Aorta (tissue), 5 donors: ENCODE data around the gene SARNP. TPM values are rescaled to one million over a fixed set of nuclear protein-coding genes. Genes with fewer than 3 reads are reported as not detected.

Source experiments
- ATAC-seq: fragments of 200-7000 bp; cut with Tn5 transposase; one replicate; pipeline ENCODE4 v1.9.1; 2022; ENCODE audit warnings: moderate library complexity; ENCODE audit not compliant: low FRiP score
- DNase-seq, 2 donors: peaks; one replicate each; pipeline ENCODE4 v3.0.0-alpha.2; 2020
- H3K27ac ChIP-seq, 2 donors: one replicate each; pipeline ENCODE4 v1.5.1; 2013; ENCODE audit warnings: low read length in 2 of 2, mild to moderate bottlenecking in 2 of 2, moderate library complexity in 2 of 2, control low read depth in 1 of 2, inconsistent platforms in 1 of 2, low read depth in 1 of 2
- H3K27me3 ChIP-seq, 2 donors: one replicate each; pipeline ENCODE4 v1.6.1; 2013; ENCODE audit warnings: control low read depth in 1 of 2, low read length in 1 of 2, mild to moderate bottlenecking in 1 of 2, moderate library complexity in 1 of 2; ENCODE audit not compliant: insufficient read depth in 2 of 2, control insufficient read depth in 1 of 2
- H3K36me3 ChIP-seq, 2 donors: one replicate each; pipeline ENCODE4 v1.6.1; 2013; ENCODE audit warnings: control low read depth in 1 of 2, low read length in 1 of 2, mild to moderate bottlenecking in 1 of 2; ENCODE audit not compliant: insufficient read depth in 2 of 2, control insufficient read depth in 1 of 2
- H3K4me1 ChIP-seq, 2 donors: one replicate each; pipeline ENCODE4 v1.6.1; 2013; ENCODE audit warnings: low read length in 2 of 2, control low read depth in 1 of 2, mild to moderate bottlenecking in 1 of 2, moderate library complexity in 1 of 2; ENCODE audit not compliant: insufficient read depth in 2 of 2, control insufficient read depth in 1 of 2
- H3K4me3 ChIP-seq, 2 donors: one replicate each; pipeline ENCODE4 v1.5.1; 2013; ENCODE audit warnings: low read length in 2 of 2, control low read depth in 1 of 2, mild to moderate bottlenecking in 1 of 2
- H3K9me3 ChIP-seq: one replicate; pipeline ENCODE4 v1.6.1; 2013; ENCODE audit warnings: mild to moderate bottlenecking, low read length; ENCODE audit not compliant: control insufficient read depth
- WGBS, 2 donors: extraction: QIAGEN DNeasy Blood & Tissue Kit; methylation state at CpG; one replicate each; pipeline ENCODE4 v1.1.7; 2013; 5-methylcytosine and 5-hydroxymethylcytosine counted together
- intact Hi-C, 2 donors: fragments of 100-400 bp; cut with DNase I; formaldehyde crosslinking; loops; one replicate each; pipeline versions ENCODE4 v1.14.2 to v1.15.0; 2022
- polyA plus RNA-seq, 2 donors: library from polyadenylated mRNA; stranded (reverse); fragments of 200-250 nt; gene quantifications; one replicate each; pipeline ENCODE4 v1.2.3, GENCODE V29; 2013
- total RNA-seq, 2 donors: library from RNA; stranded (reverse); fragmentation: NEBNext Ultra II Directional; extraction: Animal tissue kit (Norgen Biotek cat#: 25700); gene quantifications; one replicate each; pipeline ENCODE4 v1.2.1, GENCODE V29; 2021
- donor health status: healthy with polysubstance abuse.
- donor health status: Bipolar disorder and iron deficiency.
- donor health status: DM: no; HTN: no; CAD: no.
- donor health status: DM: no; HTN: no; CAD: no.
- donor health status: DM: yes; HTN: yes; CAD: no.

SARNP gene
- total and polyA plus RNA-seq, 4 donors: 48.3 to 123 (median 70.4) TPM

DNA sequence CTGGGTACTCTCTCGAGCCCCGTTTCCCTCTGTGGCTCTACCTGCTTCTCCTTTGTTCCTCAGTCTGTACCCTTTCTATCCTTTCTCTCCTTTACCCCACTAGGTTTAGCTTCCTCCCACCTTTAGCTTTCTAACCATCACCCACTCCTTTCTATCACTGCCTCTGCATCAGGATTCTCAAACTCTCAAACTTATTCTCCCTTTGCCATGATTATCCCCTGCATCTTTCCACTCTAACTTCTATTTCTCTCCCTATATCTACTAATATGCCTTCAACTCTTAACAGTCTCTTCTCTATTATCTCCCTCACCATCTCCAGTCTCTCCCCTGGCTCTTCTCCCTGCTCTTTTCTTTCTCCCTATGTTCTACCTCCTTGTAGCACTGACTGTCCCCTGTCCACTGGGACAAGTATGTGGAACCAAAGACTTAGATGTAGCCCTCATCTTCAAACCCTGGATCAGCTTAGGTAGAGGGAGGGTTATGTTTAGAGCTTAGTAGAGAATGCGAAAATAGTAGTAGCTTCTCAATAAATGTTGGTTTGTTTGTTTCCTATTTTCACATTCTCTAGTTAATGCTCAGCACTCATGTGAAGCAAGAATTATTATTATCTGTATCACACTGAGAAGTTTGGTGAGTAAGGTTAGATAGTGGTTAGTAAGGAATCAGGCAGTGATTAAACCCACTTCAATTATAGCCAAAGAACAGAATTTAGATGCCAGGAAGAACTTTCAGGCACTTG, 71.2 kb downstream of the SARNP start:
- H3K27me3 ChIP-seq: no peaks in the 10 kb centered on the region
- H3K36me3 ChIP-seq: peaks cover 0 to 2% of the 10 kb centered on the region in 2 donors
- no peak for DNase-seq
- H3K9me3 ChIP-seq: no peaks in the 10 kb centered on the region
- 33 to 38% methylated on average over 3 of the region's 3 CpGs for WGBS, 2 donors
- intact Hi-C loops: loop anchor here in 1 of 2 donors (5.0 kb wide), 1 partner anchor 36 kb away; no protein-coding TSS in a partner anchor
- ATAC-seq: no peak
- no peak overlapping the region for H3K4me3 ChIP-seq
- H3K4me1 ChIP-seq: no peaks in the 10 kb centered on the region
- H3K27ac ChIP-seq: peak overlapping the region in 1 of 2 donors; percentile 37

DNA sequence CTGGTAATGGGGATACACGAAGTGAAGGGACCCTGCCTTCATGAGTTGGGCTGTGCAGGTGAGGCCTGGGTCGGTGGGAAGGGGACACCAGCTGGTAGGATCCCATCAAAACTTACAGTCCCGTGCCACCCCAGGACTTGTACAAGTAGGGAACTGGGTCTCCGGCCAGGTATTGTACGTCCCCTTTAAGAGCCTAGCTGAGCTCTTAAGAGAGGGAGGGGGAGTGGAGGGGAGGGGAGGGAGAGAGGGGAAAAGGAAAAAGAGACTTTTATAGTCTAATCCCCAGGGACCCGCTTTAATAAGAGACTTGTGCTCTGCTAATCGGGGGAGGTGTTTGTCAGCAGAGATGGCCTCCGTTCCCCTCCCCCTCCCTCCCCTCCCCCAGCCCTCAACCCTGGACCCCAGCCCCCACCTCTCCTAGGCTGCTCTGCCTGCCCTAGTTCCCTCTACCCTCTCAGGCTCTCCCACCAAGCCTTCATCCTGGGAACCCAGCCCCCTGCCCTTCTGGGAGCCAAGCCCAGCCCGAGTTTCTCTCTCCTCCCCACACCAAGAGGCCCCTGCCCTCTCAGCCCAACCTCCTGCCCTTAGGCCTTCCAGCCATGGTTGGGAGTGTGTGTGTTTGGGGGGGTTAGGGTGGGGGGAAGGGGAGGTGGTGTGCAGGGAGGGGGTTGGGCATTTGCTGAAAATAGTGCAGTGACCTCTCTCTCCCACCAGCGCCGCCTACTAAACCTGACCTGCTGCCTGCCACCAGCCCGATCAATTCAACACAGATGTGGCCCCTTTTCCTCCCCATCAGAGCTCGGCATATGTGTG, 72.0 kb downstream of the SARNP start:
- no peaks in the 10 kb centered on the region for H3K9me3 ChIP-seq
- ATAC-seq (peak; percentile 23), DNase-seq (no peak)
- H3K36me3 ChIP-seq: peaks cover 0 to 2% of the 10 kb centered on the region in 2 donors
- no peak overlapping the region for H3K4me3 ChIP-seq
- WGBS, 2 donors: 6 to 7% methylated on average over 12 to 13 of the region's 13 CpGs
- H3K4me1 ChIP-seq: no peaks in the 10 kb centered on the region
- no peaks in the 10 kb centered on the region for H3K27me3 ChIP-seq
- intact Hi-C loops: loop anchor here in 1 of 2 donors (5.0 kb wide), 1 partner anchor 37 kb away; no protein-coding TSS in a partner anchor
- H3K27ac ChIP-seq: peak overlapping the region in 1 of 2 donors; percentile 37

DNA sequence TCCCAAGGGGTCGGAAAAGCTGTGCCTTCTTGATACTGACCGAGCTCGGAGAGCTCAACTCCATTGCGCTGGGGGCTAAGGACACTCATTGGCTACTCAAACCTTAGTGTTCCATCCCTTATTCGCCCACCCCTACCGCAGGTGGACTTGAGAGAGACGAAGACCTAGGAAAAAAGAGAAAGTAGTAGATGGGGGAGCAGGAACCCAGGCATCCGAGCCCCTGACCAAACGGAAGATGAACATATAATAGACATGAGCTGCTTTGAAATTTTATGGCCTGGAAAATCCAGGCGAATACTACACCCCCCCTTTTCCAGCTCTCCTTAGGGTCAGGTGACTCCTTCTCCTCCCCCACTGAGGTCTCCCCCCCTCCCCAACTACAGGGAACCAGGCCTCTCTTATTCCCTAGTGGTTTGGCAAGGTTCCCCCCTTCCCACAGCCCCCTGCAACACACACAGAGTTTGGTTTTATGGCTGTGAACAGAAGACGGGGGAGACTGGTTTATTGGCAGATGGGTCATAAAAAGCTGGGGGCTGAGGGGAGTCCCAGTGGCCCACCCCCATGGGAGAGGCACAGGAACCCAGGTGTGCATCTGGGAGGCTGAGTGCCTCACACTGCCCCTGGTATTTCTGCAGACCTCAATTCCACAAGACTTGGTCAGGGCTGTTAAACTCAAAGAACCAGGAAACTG, 73.0 kb downstream of the SARNP start:
- H3K4me3 ChIP-seq: no peak overlapping the region
- 4 to 8% methylated on average over 11 of the region's 11 CpGs for WGBS, 2 donors
- no peaks in the 10 kb centered on the region for H3K27me3 ChIP-seq
- no peak for DNase-seq
- intact Hi-C loops: loop anchor here (5.0 kb wide), 3 partner anchors 38 to 198 kb away; partner anchors contain the start of gene DNAJC14 (in 1 of the 2)
- H3K4me1 ChIP-seq: no peaks in the 10 kb centered on the region
- no peak overlapping the region for H3K27ac ChIP-seq
- H3K36me3 ChIP-seq: peaks cover 0 to 2% of the 10 kb centered on the region in 2 donors
- ATAC-seq: peak; percentile 27
- H3K9me3 ChIP-seq: no peaks in the 10 kb centered on the region

DNA sequence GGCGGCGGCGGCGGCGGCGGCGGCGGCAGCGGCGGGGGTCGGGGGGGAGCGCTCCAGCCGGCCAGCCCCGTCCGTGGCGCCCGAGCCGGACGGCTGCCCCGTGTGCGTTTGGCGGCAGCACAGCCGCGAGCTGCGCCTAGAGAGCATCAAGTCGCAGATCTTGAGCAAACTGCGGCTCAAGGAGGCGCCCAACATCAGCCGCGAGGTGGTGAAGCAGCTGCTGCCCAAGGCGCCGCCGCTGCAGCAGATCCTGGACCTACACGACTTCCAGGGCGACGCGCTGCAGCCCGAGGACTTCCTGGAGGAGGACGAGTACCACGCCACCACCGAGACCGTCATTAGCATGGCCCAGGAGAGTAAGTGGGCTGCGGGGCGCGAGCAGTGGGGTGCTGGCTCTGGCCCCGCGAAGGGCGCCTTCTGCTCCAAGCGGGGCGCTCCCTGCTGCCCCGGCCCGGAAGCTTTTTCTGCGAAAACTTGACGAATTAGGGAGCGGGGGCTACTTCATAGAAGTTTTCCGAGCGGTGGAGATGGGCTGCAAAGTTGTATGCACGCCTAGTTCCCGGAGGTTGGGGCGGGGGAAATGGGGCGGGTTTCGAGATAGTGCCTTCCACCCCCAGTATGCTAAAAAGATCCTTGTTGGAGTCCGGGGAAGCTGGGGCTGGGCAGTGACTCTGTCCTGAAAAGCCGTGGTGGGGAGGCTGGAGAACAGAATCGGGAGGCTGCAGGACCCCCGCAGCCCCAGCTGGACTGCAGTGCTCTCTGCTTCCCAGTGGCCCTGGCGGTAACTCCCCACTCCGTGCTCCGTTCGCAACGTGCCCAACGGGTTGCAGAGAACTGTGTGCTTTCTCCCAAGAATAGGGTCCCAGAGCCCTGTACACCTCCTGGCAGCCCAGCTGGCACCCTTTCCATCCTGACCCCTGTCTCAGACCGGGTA, 73.9 kb downstream of the SARNP start:
- ATAC-seq: peak; percentile 37
- no peaks in the 10 kb centered on the region for H3K4me1 ChIP-seq
- intact Hi-C loops: loop anchor here (5.0 kb wide), 2 partner anchors 84 to 199 kb away; partner anchors contain the start of gene DNAJC14 (in 1 of the 2)

DNA sequence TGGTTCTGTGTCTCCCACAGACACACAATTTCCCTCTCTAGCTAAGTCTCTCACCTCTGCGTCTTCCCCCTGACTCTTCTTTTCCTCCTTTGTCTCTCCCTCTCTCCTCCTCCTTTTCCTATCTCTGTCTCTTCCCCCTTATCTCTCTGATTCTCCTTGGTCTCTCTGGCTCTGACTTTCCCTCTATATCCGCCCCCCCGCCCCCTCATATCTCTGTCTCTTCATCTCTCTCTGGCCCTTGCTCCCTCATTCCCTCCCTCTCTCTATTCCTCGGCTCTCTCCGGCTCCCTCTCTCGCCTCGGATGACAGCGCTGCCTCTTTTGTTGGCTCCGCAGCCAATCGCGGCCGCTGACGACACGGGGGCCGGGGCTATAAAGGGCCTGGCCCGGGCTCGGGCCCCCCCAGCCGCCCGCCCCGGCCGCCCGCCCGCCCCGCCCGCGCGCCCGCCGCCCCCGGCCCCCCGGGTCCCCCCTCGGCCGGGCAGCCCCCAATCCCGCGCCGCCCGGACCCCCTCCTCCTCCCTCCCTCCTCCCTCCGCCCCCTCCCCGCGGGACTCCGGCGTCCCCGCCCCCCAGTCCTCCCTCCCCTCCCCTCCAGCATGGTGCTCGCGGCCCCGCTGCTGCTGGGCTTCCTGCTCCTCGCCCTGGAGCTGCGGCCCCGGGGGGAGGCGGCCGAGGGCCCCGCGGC, 74.7 kb downstream of the SARNP start, which contains the start of gene GDF11:
TSS of gene GDF11 (plus strand) at position 404 of the 687 bp plus-strand sequence. CDS start at position 599, 195 bp downstream.
- no peaks in the 10 kb centered on the region for H3K36me3 ChIP-seq
- ATAC-seq (peak; percentile 71), DNase-seq (peak; percentile 87 to 93)
- no peaks in the 10 kb centered on the region for H3K9me3 ChIP-seq
- peak within 1 kb of the TSS in 1 of 2 donors; percentile 87 for H3K27ac ChIP-seq
- H3K4me1 ChIP-seq: no peaks in the 10 kb centered on the region
- no peaks in the 10 kb centered on the region for H3K27me3 ChIP-seq
- intact Hi-C loops: loop anchor here (5.0 kb wide), 2 partner anchors 84 to 199 kb away; partner anchors contain the start of gene DNAJC14 (in 1 of the 2)
- peak within 1 kb of the TSS; percentile 75 to 97 for H3K4me3 ChIP-seq
- WGBS, 2 donors: 0 to 1% methylated on average over 17 to 51 of the region's 53 CpGs

More for the DNA sequence above, 73.9 kb downstream of the SARNP start:
- peak; percentile 77 to 87 for DNase-seq
- Histone ChIP-seq H3K9me3 (no peaks in the 10 kb centered on the region), H3K27ac (peak overlapping the region in 1 of 2 donors; percentile 87), H3K27me3 (no peaks in the 10 kb centered on the region), H3K36me3 (no peaks in the 10 kb centered on the region), H3K4me3 (peak overlapping the region; percentile 75 to 97)
- 0% methylated on average over 58 to 73 of the region's 73 CpGs for WGBS, 2 donors

DNA sequence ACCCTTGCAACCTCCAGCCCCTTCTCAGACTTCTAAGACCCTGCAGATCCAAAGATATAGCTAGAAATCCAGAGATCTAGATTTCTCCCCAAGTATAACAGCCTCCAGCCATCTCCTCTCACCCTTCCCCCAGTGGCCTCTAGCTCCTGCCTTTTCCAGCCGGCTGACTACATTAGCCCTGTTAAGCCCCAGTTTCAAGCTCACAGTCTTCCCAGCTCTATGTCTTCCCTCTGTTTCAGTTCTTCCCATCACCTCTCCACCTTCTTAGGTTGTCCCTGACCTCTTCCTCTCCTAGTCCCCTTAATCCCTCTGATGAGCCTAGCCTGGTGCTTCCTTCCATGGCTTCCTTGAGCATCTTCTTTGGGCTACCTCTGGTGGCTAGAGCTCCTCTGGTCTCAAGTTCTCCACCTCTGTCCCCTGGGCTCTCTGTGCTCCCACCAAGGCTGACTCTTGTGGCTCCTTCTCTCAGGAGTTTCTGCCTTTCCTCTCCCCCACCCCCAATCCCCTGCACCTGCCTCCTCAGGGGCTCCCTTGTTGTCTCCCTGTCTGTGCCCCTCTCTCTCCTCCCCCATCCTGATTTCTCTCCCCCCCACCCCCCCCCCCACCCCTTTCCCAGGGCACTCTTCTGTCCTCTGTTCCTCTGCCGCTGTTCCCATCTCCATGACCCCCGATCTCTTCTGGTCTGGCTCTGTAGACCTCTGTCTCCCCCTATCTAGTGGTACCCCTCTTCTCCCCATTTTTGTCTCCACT, 75.4 kb downstream of the SARNP start:
- intact Hi-C loops: loop anchor here (2.0 to 5.0 kb wide), 3 partner anchors 85 to 200 kb away; partner anchors contain the start of gene DNAJC14 (in 1 of the 2)
- Histone ChIP-seq H3K36me3 (no peaks in the 10 kb centered on the region), H3K4me1 (no peaks in the 10 kb centered on the region), H3K27me3 (no peaks in the 10 kb centered on the region), H3K9me3 (no peaks in the 10 kb centered on the region), H3K27ac (no peak overlapping the region), H3K4me3 (no peak overlapping the region)
- 19 to 22% methylated on average over 3 of the region's 3 CpGs for WGBS, 2 donors
- ATAC-seq (no peak), DNase-seq (no peak)

- no peak for ATAC-seq
- no peaks in the 10 kb centered on the region for H3K27me3 ChIP-seq
- no peak overlapping the region for H3K4me3 ChIP-seq
- WGBS, 2 donors: 58 to 62% methylated on average over 2 of the region's 2 CpGs
- no peak overlapping the region for H3K27ac ChIP-seq
- DNase-seq: no peak
- H3K9me3 ChIP-seq: no peaks in the 10 kb centered on the region
- H3K36me3 ChIP-seq: no peaks in the 10 kb centered on the region
- H3K4me1 ChIP-seq: no peaks in the 10 kb centered on the region
- intact Hi-C loops: loop anchor here (5.0 to 10.0 kb wide), 3 partner anchors 58 to 226 kb away; partner anchors contain the start of genes CDK2 (in 1 of the 2) and PMEL (in 1 of the 2)
Measured at GRCh38 chr12:55739025-55739378, 78.5 kb downstream of the SARNP start.
